HG03469 (cell line): ENCODE measurements around the gene GJD4.

Experiments
- ATAC-seq: cut with Tn5 transposase; IDR thresholded peaks from one replicate; pipeline ENCODE4 v1.9.1; 2021; ENCODE audit warnings: mild to moderate bottlenecking, moderate library complexity, moderate number of reproducible peaks; ENCODE audit not compliant: unreplicated experiment

The GJD4 gene, protein sequence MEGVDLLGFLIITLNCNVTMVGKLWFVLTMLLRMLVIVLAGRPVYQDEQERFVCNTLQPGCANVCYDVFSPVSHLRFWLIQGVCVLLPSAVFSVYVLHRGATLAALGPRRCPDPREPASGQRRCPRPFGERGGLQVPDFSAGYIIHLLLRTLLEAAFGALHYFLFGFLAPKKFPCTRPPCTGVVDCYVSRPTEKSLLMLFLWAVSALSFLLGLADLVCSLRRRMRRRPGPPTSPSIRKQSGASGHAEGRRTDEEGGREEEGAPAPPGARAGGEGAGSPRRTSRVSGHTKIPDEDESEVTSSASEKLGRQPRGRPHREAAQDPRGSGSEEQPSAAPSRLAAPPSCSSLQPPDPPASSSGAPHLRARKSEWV

DNA sequence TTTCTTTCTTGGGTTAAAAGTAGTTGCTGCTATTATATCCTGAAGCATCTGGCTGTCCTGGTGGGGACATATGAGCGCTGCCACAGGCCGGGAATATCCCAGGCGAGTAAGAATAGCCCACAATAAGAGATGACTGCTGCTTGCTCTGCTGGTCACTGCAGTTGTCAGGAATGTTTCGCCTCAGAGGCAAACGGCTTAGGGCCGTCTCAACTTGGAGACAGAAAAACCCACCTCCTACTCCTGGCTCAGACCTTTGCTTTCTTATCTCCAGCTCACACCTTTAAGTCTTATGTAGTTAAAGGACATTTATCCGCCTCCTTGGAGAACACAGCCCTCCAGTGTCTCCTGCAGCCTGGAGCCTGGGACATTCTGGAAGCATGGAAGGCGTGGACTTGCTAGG, at the start of gene GJD4:
TSS of gene GJD4 (plus strand) at position 151 of the 400 bp plus-strand sequence. CDS start at position 378, 227 bp downstream.
- no peak for ATAC-seq

DNA sequence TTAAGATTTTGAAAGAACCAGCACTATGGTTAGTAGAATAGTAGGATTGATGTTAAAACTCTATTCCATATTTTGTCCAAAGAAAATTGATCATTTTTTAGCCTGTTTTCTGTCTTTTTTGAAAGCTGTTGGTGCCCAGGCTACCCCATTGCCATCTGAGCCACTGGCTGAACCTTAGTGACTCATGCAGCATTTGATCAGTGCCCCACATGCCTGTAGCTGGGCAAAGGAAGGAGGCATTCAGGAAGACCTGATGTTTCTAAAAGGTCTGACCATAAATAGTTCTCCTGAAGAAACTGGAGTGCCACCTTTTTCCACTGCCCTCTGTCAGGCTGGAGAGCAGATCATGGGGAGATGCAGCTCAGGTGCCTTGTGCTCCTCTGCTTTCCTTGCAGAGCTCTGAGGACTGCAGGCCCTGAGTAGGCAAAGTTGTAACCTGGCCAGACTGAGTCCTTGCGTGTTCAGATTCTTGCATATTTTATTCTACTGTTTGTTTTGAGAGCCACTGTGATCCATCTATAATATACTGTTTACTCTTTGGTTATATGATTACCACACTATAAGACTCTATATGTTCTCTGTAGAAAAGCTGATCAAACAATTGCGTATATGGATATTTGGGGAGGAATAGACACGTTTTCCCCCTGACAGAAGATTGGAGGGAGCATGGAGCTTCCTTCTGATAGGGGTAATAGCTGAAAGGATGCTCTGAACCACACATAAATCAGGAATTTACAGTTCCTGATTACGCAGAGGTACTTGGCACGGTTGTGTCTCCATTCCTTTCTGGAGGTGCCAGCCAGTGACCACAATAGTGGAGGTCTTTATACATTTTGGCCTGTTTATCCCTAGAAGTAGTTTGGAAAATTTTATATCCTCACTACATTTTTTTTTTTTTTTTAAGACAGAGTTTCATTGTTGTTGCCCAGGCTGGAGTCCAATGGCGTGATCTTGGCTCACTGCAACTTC, 48.9 kb upstream of the GJD4 start:
- no peak for ATAC-seq

DNA sequence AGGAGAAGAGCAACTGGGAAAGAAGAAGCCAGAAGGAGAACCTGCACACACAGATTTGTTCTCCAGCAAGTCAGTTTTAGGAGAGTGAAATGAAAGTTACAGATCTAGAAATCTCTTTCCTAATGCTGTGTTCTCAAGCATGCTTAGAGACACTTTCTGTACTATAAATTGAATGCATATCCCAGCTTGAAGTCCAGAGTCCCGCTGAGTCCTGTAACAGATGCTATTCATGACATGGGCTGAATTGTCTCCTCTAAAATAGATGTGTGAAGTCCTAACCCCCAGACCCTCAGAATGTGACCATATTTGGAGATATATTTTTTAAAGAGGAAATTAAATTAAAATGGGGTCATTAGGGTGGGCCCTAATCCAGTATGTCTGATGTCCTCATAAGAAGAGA, 46.9 kb upstream of the GJD4 start:
- no peak for ATAC-seq

- no peak for ATAC-seq
Measured at GRCh38 chr10:35559416-35559815, 45.7 kb upstream of the GJD4 start.

- no peak for ATAC-seq
Measured at GRCh38 chr10:35561715-35562114, 43.4 kb upstream of the GJD4 start.

GRCh38 chr10:35562427-35562826, 42.7 kb upstream of the GJD4 start:
- no peak for ATAC-seq

- ATAC-seq, result no peak
Measured at GRCh38 chr10:35563261-35563891, 41.8 kb upstream of the GJD4 start.

GRCh38 chr10:35564341-35564968, 40.7 kb upstream of the GJD4 start:
- ATAC-seq, result no peak

DNA sequence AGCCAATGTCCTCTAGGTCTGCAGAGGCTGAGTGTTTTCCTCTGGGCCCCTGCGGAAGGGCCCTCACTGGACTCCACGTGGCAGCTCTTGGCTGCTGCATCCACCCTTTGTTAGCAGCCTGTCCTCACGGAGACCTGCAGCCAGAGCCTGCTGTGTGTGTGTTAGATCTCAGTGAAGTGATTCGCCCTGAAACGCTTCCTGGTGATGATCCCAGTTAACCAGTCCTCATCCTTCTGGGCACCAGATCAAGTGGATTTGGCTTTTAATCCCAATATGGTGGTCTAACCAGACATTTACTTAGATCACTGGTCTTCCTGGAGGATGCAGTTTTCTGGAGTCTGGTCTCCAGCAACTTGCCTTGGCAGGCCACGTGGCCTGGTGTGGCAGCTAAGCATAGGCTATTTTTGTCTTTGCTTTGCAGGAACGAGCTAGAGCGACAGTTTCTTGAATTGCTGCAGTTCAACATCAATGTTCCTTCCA, 39.5 kb upstream of the GJD4 start:
- no peak for ATAC-seq

- ATAC-seq, result no peak
Measured at GRCh38 chr10:35567951-35568350, 37.2 kb upstream of the GJD4 start.

DNA sequence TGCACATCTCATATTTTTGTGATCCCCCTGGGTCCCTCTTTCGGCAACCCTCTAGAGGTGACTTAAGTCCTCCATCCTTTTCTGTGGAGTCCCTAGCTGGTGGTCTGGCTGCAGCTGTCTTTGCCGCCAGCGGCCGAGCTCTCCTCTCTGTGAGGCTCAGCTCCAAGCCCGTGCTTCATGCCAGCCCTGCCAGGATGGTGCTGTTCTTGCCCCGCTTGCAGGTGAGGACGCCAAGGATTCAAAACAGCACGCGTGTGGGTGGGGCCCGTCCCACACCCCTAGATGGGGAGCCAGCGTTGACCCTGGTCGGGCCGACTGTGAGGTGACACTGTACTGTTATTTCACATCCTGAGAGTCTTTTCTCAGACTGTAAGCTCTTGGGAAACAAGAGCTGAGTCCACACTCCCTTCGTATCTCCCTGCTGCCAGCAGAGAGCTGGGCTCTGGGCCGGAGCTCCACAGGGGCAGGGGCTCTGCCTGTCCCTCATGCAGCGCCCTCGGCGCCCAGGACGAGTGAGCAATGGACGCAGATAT, 36.6 kb upstream of the GJD4 start:
- ATAC-seq, result no peak

- no peak for ATAC-seq
Measured at GRCh38 chr10:35569111-35569707, 35.9 kb upstream of the GJD4 start.

GRCh38 chr10:35569836-35570235, 35.3 kb upstream of the GJD4 start:
- ATAC-seq, result no peak

DNA sequence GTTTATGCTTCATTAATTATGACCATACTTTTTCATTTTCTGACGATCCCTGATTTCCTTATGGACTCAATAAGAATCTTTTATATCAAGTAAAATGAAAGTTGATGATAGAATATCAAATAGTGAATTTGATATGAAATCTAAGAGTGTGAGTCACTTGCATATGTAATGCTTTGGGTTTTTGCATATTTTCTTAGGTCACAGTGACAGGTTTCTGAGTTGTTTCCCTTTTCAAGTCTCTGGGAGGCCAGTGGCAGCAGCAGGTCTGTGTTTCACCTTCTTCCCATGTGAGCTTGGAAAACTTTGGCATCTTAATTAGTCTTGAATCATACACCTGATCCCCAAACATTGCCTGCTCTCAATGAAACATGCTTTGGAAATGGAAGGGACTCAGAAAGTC, 34.7 kb upstream of the GJD4 start:
- no peak for ATAC-seq

GRCh38 chr10:35572583-35572982, 32.6 kb upstream of the GJD4 start:
- no peak for ATAC-seq

DNA sequence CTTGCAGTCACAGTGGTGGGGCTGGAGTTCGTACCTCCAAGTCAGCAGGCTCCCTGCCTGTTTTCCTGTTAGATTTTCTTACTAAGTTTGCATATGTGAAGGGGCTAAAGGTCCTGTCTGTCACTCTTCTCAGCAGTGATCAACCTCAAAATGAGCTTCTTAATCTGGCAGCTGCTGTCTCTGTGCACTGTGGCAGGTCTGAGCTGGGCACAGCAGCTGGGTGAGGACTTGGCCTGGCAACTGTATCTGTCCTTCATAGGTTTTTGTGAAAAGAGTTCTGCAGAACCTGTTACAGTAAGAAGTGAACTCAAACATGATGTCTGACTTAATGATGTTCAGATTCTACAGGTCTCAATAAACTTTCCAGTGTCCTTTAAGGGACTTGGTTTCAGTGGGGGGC, 31.3 kb upstream of the GJD4 start:
- ATAC-seq, result no peak

- ATAC-seq, result no peak
Measured at GRCh38 chr10:35574924-35575352, 30.2 kb upstream of the GJD4 start.

GRCh38 chr10:35575640-35576039, 29.5 kb upstream of the GJD4 start:
- ATAC-seq, result no peak

DNA sequence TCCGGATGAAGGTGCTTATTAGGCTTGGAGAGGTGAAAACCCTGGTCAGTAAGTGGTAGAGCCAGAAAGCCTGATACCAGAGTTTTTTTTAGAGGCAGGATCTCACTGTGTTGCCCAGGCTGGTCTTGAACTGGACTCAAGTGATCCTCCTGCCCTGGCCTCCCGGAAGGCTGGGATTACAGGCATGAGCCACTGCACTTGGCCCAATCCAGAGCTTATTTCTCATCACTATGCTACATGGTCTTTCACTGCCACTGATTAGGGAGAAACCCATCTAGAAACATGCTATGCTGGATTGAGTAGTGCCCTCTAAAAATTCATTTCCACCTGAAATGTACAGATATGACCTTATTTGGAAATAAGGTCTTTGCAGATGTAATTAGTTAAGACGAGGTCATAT, 28.4 kb upstream of the GJD4 start:
- no peak for ATAC-seq
